ENCODE measurements around the gene C6orf118. TPM values are rescaled to one million over a fixed set of nuclear protein-coding genes. Genes with fewer than 3 reads are reported as not detected.

The C6orf118 gene
- total and polyA plus RNA-seq, 12 donors, result 0.03 TPM; not detected in 11

GRCh38 chr6:165321555-165322145 is 12.2 kb upstream of the C6orf118 start:
- 94 to 96% methylated on average over 1 of the region's 1 CpG for WGBS, 2 donors
- Histone ChIP-seq H3K4me3 (no peak overlapping the region), H3K9me3 (peaks cover 0 to 39% (median 12%) of the 10 kb centered on the region in 11 donors), H3K36me3 (no peaks in the 10 kb centered on the region), H3K27me3 (no peaks in the 10 kb centered on the region), H3K27ac (no peak overlapping the region), H3K4me1 (no peaks in the 10 kb centered on the region)
- no peak for TF ChIP-seq CTCF (IDR thresholded peaks at IDR 0.05)
- intact Hi-C loops (cut with DNase I), result no loop called here
- ATAC-seq (no peak), DNase-seq (no peak)

- no peak for TF ChIP-seq CTCF (IDR thresholded peaks at IDR 0.05)
- Histone ChIP-seq H3K9me3 (peaks cover 0 to 39% (median 12%) of the 10 kb centered on the region in 11 donors), H3K4me1 (no peaks in the 10 kb centered on the region), H3K36me3 (no peaks in the 10 kb centered on the region), H3K27ac (no peak overlapping the region), H3K27me3 (no peaks in the 10 kb centered on the region), H3K4me3 (no peak overlapping the region)
- no peak for DNase-seq
- intact Hi-C loops (cut with DNase I), result no loop called here
- ATAC-seq, result no peak
- 57 to 77% methylated on average over 3 of the region's 3 CpGs for WGBS, 2 donors
These were observed 11.7 kb upstream of the C6orf118 start for GRCh38 chr6:165321150-165321549.

GRCh38 chr6:165317723-165318122 is 8.3 kb upstream of the C6orf118 start:
- H3K4me1 ChIP-seq, result no peaks in the 10 kb centered on the region
- no peak overlapping the region for H3K4me3 ChIP-seq
- peaks cover 0 to 27% (median 12%) of the 10 kb centered on the region in 11 donors for H3K9me3 ChIP-seq
- no peaks in the 10 kb centered on the region for H3K36me3 ChIP-seq
- ATAC-seq, result no peak
- 79% methylated on average over 14 of the region's 14 CpGs; no CpG with 5 or more reads in 1 of the 2 donors for WGBS, 2 donors
- DNase-seq, result no peak
- H3K27me3 ChIP-seq, result no peaks in the 10 kb centered on the region
- no peak overlapping the region for H3K27ac ChIP-seq
- no peak for TF ChIP-seq CTCF (IDR thresholded peaks at IDR 0.05)
- intact Hi-C loops (cut with DNase I), result no loop called here

- TF ChIP-seq CTCF (IDR thresholded peaks at IDR 0.05), result no peak
- DNase-seq (no peak), ATAC-seq (no peak)
- intact Hi-C loops (cut with DNase I), result no loop called here
- Histone ChIP-seq H3K4me3 (no peak overlapping the region), H3K36me3 (no peaks in the 10 kb centered on the region), H3K4me1 (peaks cover 0 to 13% (median 0%) of the 10 kb centered on the region in 9 donors), H3K27me3 (peaks cover 0 to 4% (median 0%) of the 10 kb centered on the region in 7 donors), H3K9me3 (peaks cover 0 to 6% (median 0%) of the 10 kb centered on the region in 11 donors), H3K27ac (no peak overlapping the region)
- 79 to 90% methylated on average over 3 of the region's 3 CpGs for WGBS, 2 donors
These were observed 2.5 kb downstream of the C6orf118 start for GRCh38 chr6:165306955-165307354.

All from heart right ventricle (tissue), 16 donors.